NT2/D1 (cell line): ENCODE results near the gene ATN1.
A peak's percentile ranks its signal among the peaks of the same experiment; 100 is the strongest.

Experiments used
- DNase-seq: peaks from one replicate; pipeline ENCODE4 v3.0.0-alpha.2; 2011; ENCODE audit warnings: low read depth, low spot score
- H3K27me3 ChIP-seq: 2 replicates; pipeline ENCODE4 v1.6.0; 2011; ENCODE audit warnings: mild to moderate bottlenecking; ENCODE audit not compliant: insufficient read length, insufficient read depth
- H3K36me3 ChIP-seq: 2 replicates; pipeline ENCODE4 v1.6.1; 2011; ENCODE audit warnings: mild to moderate bottlenecking, low read length, mixed read lengths; ENCODE audit not compliant: insufficient read depth, insufficient read length
- H3K4me1 ChIP-seq: 2 replicates; pipeline ENCODE4 v1.5.1; 2011; ENCODE audit not compliant: insufficient read depth, insufficient read length
- H3K4me3 ChIP-seq: 2 replicates; pipeline ENCODE4 v1.5.1; 2011; ENCODE audit warnings: low read depth; ENCODE audit not compliant: insufficient read length
- H3K9ac ChIP-seq: 2 replicates; pipeline ENCODE4 v1.6.0; 2011; ENCODE audit warnings: low read depth; ENCODE audit not compliant: insufficient read length
- H3K9me3 ChIP-seq: 2 replicates; pipeline ENCODE4 v1.5.1; 2011; ENCODE audit warnings: mild to moderate bottlenecking, low read length; ENCODE audit not compliant: insufficient read depth
- SUZ12 ChIP-seq: IDR thresholded peaks from 2 replicates; pipeline ENCODE4 v1.6.1; 2011; ENCODE audit not compliant: insufficient read length, insufficient read depth; ENCODE audit errors: extremely low read depth
- YY1 ChIP-seq: IDR thresholded peaks from 2 replicates; pipeline ENCODE4 v1.6.1; 2011; ENCODE audit not compliant: insufficient read length, insufficient read depth
- ZNF274 ChIP-seq: IDR thresholded peaks from 2 replicates; pipeline ENCODE4 v1.6.1; 2011; ENCODE audit warnings: mild to moderate bottlenecking, low read depth, low read length

Gene ATN1

DNA sequence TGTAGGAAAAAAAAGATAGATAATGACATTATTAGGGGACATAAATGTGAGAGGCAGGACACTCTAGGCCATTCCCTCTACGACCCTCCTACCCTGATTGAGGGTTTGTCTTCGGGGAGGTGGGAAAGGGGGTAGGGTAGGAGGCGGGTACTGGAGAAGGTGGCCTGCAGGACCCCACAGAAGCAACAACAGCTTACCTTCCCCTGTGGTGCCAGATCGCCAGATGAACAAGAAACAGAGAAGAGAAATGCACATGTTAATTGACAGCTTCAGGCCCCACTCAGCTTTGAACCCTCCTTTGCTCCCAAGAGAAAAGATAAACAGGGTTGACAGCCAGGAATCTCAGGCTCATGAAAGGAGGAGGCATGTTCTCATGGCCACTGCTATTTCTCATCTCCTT is 38.0 kb downstream of the ATN1 start:
- no peaks in the 10 kb centered on the region for H3K27me3 ChIP-seq
- TF ChIP-seq SUZ12 (no peak), ZNF274 (no peak), YY1 (no peak)
- H3K4me3 ChIP-seq: no peak overlapping the region
- H3K4me1 ChIP-seq: peaks cover 48% of the 10 kb centered on the region
- DNase-seq: no peak
- H3K36me3 ChIP-seq: peaks cover 63% of the 10 kb centered on the region
- H3K9me3 ChIP-seq: no peaks in the 10 kb centered on the region
- no peak overlapping the region for H3K9ac ChIP-seq

DNA sequence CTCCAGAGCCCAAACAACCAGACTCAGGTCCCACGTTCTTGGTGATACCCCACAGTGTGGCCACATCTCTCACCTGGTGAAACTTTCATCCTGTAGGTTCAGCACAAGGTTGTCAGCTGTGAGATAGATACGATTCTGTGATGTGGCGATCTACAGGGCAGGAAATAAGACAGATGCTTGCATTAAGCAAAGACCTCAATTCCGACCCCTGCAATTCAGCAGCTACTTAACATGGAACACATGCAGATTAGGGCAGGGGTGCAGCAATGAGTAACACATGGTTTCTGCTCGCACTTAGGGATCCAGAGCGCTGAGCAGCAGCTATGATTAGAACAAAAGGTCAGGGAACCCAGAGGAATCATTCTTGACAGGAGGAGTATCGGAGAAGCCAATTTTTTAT is 38.6 kb downstream of the ATN1 start:
- no peak for DNase-seq
- no peaks in the 10 kb centered on the region for H3K27me3 ChIP-seq
- peaks cover 42% of the 10 kb centered on the region for H3K4me1 ChIP-seq
- no peak overlapping the region for H3K4me3 ChIP-seq
- TF ChIP-seq YY1: no peak
- TF ChIP-seq ZNF274: no peak
- no peak for TF ChIP-seq SUZ12
- H3K9me3 ChIP-seq: no peaks in the 10 kb centered on the region
- no peak overlapping the region for H3K9ac ChIP-seq
- H3K36me3 ChIP-seq: peaks cover 62% of the 10 kb centered on the region

DNA sequence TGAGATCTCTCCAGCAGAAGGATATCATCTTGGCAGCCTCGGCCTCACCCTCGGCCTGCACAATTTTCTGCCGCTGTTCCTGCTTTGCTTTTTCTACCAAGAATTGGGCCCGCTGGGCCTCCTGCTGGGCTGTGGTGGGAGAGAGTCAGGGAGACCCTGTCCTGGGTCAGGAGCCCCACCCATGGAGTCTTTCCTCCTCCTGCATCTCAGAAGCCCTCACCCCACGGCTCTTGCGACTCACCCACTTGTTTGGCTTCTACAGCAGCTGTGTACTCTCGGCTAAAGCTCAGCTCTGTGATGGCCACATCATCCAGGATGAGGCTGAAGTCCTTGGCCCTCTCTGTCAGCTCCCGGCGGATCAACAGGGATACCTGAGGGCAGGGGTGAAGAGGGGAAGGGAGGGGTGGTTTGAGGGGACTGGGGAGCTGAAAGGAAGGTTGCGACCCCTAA is 39.9 kb downstream of the ATN1 start:
- Histone ChIP-seq H3K9me3 (no peaks in the 10 kb centered on the region), H3K4me1 (peaks cover 33% of the 10 kb centered on the region), H3K27me3 (no peaks in the 10 kb centered on the region), H3K9ac (peak overlapping the region; percentile 34), H3K4me3 (no peak overlapping the region), H3K36me3 (peaks cover 75% of the 10 kb centered on the region)
- no peak for TF ChIP-seq YY1
- no peak for TF ChIP-seq ZNF274
- no peak for TF ChIP-seq SUZ12
- DNase-seq: no peak

DNA sequence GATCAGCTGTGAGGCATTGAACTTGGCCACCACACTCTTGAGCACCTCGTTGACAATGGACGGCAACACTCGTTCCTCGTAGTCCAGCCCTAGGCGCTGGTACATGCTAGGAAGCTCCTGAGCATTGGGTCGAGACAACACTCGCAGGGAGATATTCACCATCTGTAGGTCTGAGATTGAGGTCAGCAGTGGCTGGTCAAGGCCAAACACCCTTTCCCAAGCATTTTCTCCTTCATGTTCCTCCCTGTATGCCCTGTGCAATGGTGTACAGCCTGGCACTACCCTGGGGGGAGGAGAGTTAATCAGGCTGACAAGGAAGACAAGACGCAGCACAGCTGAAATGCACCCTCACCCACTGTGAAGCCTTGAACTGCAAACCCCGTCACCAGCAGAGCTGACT is 40.7 kb downstream of the ATN1 start:
- no peaks in the 10 kb centered on the region for H3K9me3 ChIP-seq
- no peak for DNase-seq
- H3K27me3 ChIP-seq: no peaks in the 10 kb centered on the region
- H3K4me1 ChIP-seq: peaks cover 26% of the 10 kb centered on the region
- peaks cover 83% of the 10 kb centered on the region for H3K36me3 ChIP-seq
- H3K4me3 ChIP-seq: no peak overlapping the region
- TF ChIP-seq ZNF274 (no peak), SUZ12 (no peak), YY1 (no peak)
- H3K9ac ChIP-seq: peak overlapping the region; percentile 79

DNA sequence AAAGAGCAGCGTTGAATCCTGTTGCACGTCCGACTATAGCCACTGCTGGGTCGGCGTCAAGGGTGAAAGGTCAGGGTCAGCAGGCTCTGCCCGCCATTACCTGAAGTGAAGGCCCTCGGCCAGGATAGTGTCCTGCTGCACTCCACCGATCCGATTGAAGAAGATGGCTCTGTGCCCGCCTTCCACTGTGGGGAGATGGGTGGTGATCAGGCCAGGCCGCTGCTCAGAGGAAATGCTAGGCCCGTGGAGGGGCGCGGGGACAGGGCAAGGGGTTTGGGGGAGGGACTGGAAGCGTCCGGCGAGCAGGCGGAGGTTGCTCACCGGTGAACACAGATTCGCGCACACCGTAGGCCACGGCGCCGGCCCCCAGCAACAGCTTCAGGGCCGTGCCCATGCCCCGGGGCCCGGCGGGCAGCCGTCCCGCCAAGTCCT is 42.4 kb downstream of the ATN1 start:
- H3K36me3 ChIP-seq: peaks cover 83% of the 10 kb centered on the region
- H3K9ac ChIP-seq: peak overlapping the region; percentile 100
- no peaks in the 10 kb centered on the region for H3K9me3 ChIP-seq
- TF ChIP-seq ZNF274: no peak
- TF ChIP-seq SUZ12: no peak
- TF ChIP-seq YY1: no peak
- no peaks in the 10 kb centered on the region for H3K27me3 ChIP-seq
- peak overlapping the region; percentile 99 for H3K4me3 ChIP-seq
- H3K4me1 ChIP-seq: peaks cover 13% of the 10 kb centered on the region
- DNase-seq: peak; percentile 57

DNA sequence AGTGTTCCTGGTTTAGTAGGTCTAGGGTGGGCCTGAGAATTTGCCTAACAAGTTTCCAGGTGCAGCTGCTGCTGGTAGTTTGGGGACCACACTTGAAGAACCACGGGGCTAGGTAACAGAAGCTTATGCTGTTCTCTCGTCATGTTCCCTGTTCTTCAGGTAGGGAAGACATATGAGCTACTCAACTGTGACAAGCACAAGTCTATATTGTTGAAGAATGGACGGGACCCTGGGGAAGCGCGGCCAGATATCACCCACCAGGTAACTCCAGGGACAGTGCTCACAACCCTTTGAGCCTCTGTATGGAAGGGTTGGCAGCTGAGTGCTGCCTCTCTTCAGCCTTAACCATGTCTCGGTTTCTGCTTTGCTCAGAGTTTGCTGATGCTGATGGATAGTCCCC is 46.4 kb downstream of the ATN1 start:
- DNase-seq: no peak
- Histone ChIP-seq H3K4me3 (no peak overlapping the region), H3K36me3 (peaks cover 84% of the 10 kb centered on the region), H3K9me3 (no peaks in the 10 kb centered on the region), H3K9ac (no peak overlapping the region), H3K4me1 (no peaks in the 10 kb centered on the region), H3K27me3 (no peaks in the 10 kb centered on the region)
- no peak for TF ChIP-seq ZNF274
- TF ChIP-seq SUZ12: no peak
- no peak for TF ChIP-seq YY1

DNA sequence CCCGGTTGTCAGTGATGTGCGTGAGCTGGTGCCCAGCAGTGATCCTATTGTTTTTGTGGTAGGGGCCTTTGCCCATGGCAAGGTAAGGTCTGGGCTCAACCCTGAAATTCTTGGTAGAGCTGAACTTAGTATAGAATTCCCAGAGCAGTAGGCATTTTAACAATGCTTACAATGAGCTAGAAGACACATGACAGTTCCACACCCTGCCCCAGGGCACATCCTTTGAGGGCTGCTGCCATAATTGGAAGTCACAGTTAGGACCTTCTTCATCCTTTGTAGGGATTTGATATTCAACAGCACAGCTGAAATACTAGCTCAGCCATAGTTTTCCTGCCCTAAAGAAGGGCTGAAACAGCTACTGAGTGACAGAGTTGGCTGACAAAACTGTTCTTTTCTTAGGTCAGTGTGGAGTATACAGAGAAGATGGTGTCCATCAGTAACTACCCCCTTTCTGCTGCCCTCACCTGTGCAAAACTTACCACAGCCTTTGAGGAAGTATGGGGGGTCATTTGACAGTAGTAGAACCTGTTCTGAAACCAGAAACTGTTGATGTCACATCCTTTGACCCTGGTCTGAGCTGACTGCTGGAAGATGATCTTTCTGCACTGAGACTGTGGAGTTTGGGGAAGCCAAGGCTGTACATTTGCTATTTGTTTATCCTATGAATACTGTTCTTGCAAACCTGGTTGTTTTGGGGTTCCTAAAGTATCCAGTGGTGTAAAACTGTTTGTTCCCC is 47.7 kb downstream of the ATN1 start:
- no peak overlapping the region for H3K9ac ChIP-seq
- H3K9me3 ChIP-seq: no peaks in the 10 kb centered on the region
- H3K27me3 ChIP-seq: no peaks in the 10 kb centered on the region
- DNase-seq: no peak
- no peaks in the 10 kb centered on the region for H3K4me1 ChIP-seq
- TF ChIP-seq ZNF274 (no peak), YY1 (no peak), SUZ12 (no peak)
- no peak overlapping the region for H3K4me3 ChIP-seq
- H3K36me3 ChIP-seq: peaks cover 89% of the 10 kb centered on the region
